Esophagus squamous epithelium (tissue), 5 donors: Measurements from ENCODE around the gene VILL. TPM values are rescaled to one million over a fixed set of nuclear protein-coding genes. Genes with fewer than 3 reads are reported as not detected.

Experiments used
- DNase-seq: peaks from one replicate; lab custom pipeline; 2025; lab: John Stamatoyannopoulos, UW
- H3K27ac ChIP-seq, 4 donors: fragments of 200-600 bp; sonication (generic); one replicate each; pipeline ENCODE4 v1.5.1; 2016 to 2019; ENCODE audit warnings: mild to moderate bottlenecking in 1 of 4
- H3K27me3 ChIP-seq, 4 donors: fragments of 200-600 bp; sonication (generic); 1 replicate in 3 of 4; 2 replicates in 1 of 4; pipeline versions ENCODE4 v1.5.1 to v1.6.0; 2017 to 2021; ENCODE audit warnings: antibody characterized with exemption in 1 of 4
- H3K36me3 ChIP-seq, 3 donors: fragments of 200-600 bp; sonication (generic); one replicate each; pipeline ENCODE4 v1.5.1; 2016 to 2019
- H3K4me1 ChIP-seq, 3 donors: fragments of 200-600 bp; sonication (generic); one replicate each; pipeline ENCODE4 v1.5.1; 2017 to 2019
- H3K4me3 ChIP-seq, 4 donors: fragments of 200-600 bp; sonication (generic); 1 replicate in 3 of 4; 2 replicates in 1 of 4; pipeline ENCODE4 v1.5.1; 2016 to 2019; ENCODE audit warnings: mild to moderate bottlenecking in 2 of 4, moderate library complexity in 1 of 4
- H3K9me3 ChIP-seq, 3 donors: fragments of 200-600 bp; sonication (generic); one replicate each; pipeline ENCODE4 v1.5.1; 2016 to 2019
- CTCF ChIP-seq, 6 experiments: fragments of 450-650 bp in 4 of 6; fragments of 200-600 bp in 2 of 6; sonication (generic) in 2 of 6; IDR thresholded peaks; one replicate each; pipeline ENCODE4 v1.5.1; 2016 to 2019; ENCODE audit warnings: antibody characterized with exemption in 6 of 6, mild to moderate bottlenecking in 4 of 6, moderate library complexity in 4 of 6
- POLR2A ChIP-seq, 4 donors: fragments of 450-650 bp; IDR thresholded peaks; one replicate each; pipeline ENCODE4 v1.6.1; 2017; ENCODE audit warnings: antibody characterized with exemption in 4 of 4, mild to moderate bottlenecking in 4 of 4, moderate library complexity in 3 of 4
- WGBS, 2 donors: methylation state at CpG; one replicate each; pipeline ENCODE4 v1.1.5; 2018; 5-methylcytosine and 5-hydroxymethylcytosine counted together
- intact Hi-C: fragments of 100-400 bp; cut with DNase I; formaldehyde crosslinking; loops from one replicate; pipeline ENCODE4 v1.15.0; 2022
- total RNA-seq, 4 donors: library from RNA; depleted of rRNA; stranded (reverse); fragments of >200 nt; gene quantifications; one replicate each; pipeline ENCODE4 v1.1.0, GENCODE V29; 2016
- donor health status: DM: yes; HTN: yes; CAD: no.

VILL gene
- total RNA-seq, 4 donors from 2014 or later = 5.5 to 13.0 (median 6.1) TPM

DNA sequence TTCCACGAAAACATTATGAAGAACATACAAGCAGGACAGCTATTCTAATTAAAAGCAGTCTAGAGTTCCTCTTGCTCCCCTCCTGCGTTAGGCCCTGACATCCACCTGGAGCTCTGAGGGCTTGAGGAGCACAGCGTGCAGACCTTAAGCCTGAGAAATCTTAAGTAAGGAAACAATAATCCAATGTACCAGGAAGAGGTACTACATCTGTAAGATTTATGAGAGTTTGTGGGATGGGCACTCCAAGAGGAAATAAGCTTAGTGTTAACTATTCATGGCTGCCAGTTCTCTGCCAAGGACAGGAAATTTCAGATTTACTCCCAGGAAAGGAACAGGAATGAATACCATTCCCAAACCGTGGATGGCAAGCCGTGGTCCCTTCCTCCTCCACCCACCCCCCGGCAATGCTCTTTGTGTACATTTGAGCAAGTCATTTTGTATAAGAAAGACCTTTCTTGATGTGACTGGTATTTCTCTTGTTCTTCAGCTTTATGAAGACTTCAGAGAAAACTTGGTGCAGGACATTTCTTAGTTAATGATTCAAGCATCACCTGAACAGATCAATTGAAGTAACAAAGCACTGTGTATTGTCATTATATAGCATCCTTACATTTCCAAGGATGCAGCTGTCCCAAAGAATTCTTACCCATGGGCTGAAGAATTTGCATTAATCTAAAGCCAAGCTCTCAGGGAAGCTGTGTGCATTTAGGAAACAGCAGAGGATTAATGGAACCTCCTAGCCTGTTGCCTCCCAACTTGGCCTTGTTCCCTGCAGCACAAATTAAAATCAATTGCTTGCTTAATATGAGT, 28.8 kb upstream of the VILL start:
- TF ChIP-seq CTCF (IDR thresholded peaks at IDR 0.05) = no peak
- no peak for TF ChIP-seq POLR2A (IDR thresholded peaks at IDR 0.05)
- H3K9me3 ChIP-seq = no peaks in the 10 kb centered on the region
- H3K4me1 ChIP-seq = peaks cover 8 to 33% (median 12%) of the 10 kb centered on the region in 3 donors
- intact Hi-C loops = no loop called here
- peaks cover 0 to 11% (median 0%) of the 10 kb centered on the region in 3 donors for H3K36me3 ChIP-seq
- no peak for DNase-seq
- H3K27me3 ChIP-seq = no peaks in the 10 kb centered on the region
- no peak overlapping the region for H3K4me3 ChIP-seq
- WGBS, 2 donors = 28 to 52% methylated on average over 6 of the region's 6 CpGs
- H3K27ac ChIP-seq = peak overlapping the region in 3 of 4 donors; percentile 18 to 54 (median 25)

DNA sequence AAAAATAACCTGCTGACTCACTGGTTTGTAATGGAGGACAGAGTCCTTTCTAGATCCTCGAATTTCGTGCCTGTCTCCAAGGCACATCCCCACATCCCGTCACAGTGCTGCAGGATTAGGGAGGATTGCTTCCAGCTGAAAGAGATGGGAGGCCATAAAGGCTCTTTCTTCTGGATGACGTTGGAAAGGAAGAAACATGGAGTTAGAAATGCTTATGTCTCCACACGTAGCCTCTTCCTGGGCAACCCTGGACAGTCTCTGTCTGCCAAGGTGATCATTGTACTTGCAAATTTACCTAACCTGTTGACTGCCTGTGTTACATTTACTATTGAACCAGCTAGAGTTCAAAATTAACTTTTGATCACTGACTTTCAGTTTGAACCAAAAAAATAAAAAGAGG, 27.6 kb upstream of the VILL start:
- TF ChIP-seq POLR2A (IDR thresholded peaks at IDR 0.05) (no peak), CTCF (IDR thresholded peaks at IDR 0.05) (no peak)
- no peak for DNase-seq
- H3K27ac ChIP-seq = peak overlapping the region in 2 of 4 donors; percentile 3 to 10
- WGBS, 2 donors = 53 to 59% methylated on average over 5 of the region's 5 CpGs
- no peaks in the 10 kb centered on the region for H3K9me3 ChIP-seq
- H3K4me3 ChIP-seq = no peak overlapping the region
- no peaks in the 10 kb centered on the region for H3K27me3 ChIP-seq
- intact Hi-C loops = no loop called here
- H3K36me3 ChIP-seq = peaks cover 0 to 9% (median 0%) of the 10 kb centered on the region in 3 donors
- peaks cover 8 to 27% (median 8%) of the 10 kb centered on the region in 3 donors for H3K4me1 ChIP-seq

GRCh38 chr3:37963635-37964034, 27.0 kb upstream of the VILL start:
- intact Hi-C loops = no loop called here
- no peaks in the 10 kb centered on the region for H3K27me3 ChIP-seq
- no peak for DNase-seq
- H3K4me3 ChIP-seq = no peak overlapping the region
- 73 to 81% methylated on average over 3 of the region's 3 CpGs for WGBS, 2 donors
- no peak overlapping the region for H3K27ac ChIP-seq
- H3K4me1 ChIP-seq = peaks cover 8 to 28% (median 8%) of the 10 kb centered on the region in 3 donors
- H3K36me3 ChIP-seq = peaks cover 0 to 13% (median 0%) of the 10 kb centered on the region in 3 donors
- TF ChIP-seq CTCF (IDR thresholded peaks at IDR 0.05) = no peak
- no peak for TF ChIP-seq POLR2A (IDR thresholded peaks at IDR 0.05)
- no peaks in the 10 kb centered on the region for H3K9me3 ChIP-seq

DNA sequence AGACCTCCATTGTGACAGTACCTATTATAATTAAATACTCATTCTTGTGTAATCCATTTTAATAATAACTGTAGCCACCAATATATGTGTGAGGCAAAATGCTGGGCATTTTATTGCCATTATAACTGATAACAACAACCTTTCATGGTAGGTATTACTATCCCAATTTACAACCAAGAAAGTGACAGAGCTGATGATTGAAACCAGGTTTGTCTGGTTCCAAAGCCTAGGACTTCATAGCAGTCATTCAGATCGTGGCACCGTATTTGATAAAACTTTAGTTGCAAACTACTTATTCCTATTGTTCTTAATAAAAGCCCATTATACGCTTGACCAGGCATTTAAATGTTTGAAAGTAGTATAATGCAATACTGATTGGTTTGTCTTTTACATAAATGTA, 26.4 kb upstream of the VILL start:
- Histone ChIP-seq H3K4me3 (no peak overlapping the region), H3K36me3 (peaks cover 0 to 18% (median 0%) of the 10 kb centered on the region in 3 donors), H3K27me3 (no peaks in the 10 kb centered on the region), H3K27ac (no peak overlapping the region), H3K4me1 (peaks cover 8 to 33% (median 8%) of the 10 kb centered on the region in 3 donors), H3K9me3 (no peaks in the 10 kb centered on the region)
- DNase-seq = no peak
- 89 to 97% methylated on average over 3 of the region's 3 CpGs for WGBS, 2 donors
- intact Hi-C loops = no loop called here
- TF ChIP-seq CTCF (IDR thresholded peaks at IDR 0.05) = no peak

- Histone ChIP-seq H3K4me3 (no peak overlapping the region), H3K4me1 (peaks cover 8 to 39% (median 8%) of the 10 kb centered on the region in 3 donors), H3K9me3 (no peaks in the 10 kb centered on the region), H3K27ac (no peak overlapping the region), H3K36me3 (peaks cover 0 to 24% (median 0%) of the 10 kb centered on the region in 3 donors), H3K27me3 (no peaks in the 10 kb centered on the region)
- WGBS, 2 donors = 60 to 77% methylated on average over 1 of the region's 1 CpG
- TF ChIP-seq CTCF (IDR thresholded peaks at IDR 0.05) = no peak
- no peak for TF ChIP-seq POLR2A (IDR thresholded peaks at IDR 0.05)
- no peak for DNase-seq
- intact Hi-C loops = no loop called here
Observed at GRCh38 chr3:37964716-37965115, 25.9 kb upstream of the VILL start.
